Ovary (tissue), 9 donors: Measurements from ENCODE around the gene ADAMTS2. TPM values are rescaled to one million over a fixed set of nuclear protein-coding genes. Genes with fewer than 3 reads are reported as not detected.

ENCODE experiments used
- DNase-seq, 5 donors: peaks; one replicate each; pipeline ENCODE4 v3.0.0-alpha.2; 2019 to 2020
- H3K27ac ChIP-seq, 2 donors: fragments of 200-600 bp; one replicate each; pipeline versions ENCODE4 v1.5.1 to v1.8.0; 2019 to 2022
- H3K27me3 ChIP-seq: fragments of 200-600 bp; one replicate; pipeline ENCODE4 v1.8.0; 2022
- H3K36me3 ChIP-seq: fragments of 200-600 bp; sonication (generic); one replicate; pipeline ENCODE4 v1.5.1; 2019
- H3K4me1 ChIP-seq: one replicate; pipeline ENCODE4 v1.8.1; 2013; ENCODE audit warnings: mild to moderate bottlenecking, moderate library complexity; ENCODE audit not compliant: insufficient read depth
- H3K4me3 ChIP-seq: fragments of 200-600 bp; sonication (generic); one replicate; pipeline ENCODE4 v1.5.1; 2017
- H3K9me3 ChIP-seq, 2 donors: fragments of 200-600 bp in 1 of 2; sonication (generic) in 1 of 2; one replicate each; pipeline versions ENCODE4 v1.5.1 to v1.8.1; 2013 to 2019; ENCODE audit warnings: mild to moderate bottlenecking in 1 of 2, moderate library complexity in 1 of 2
- EP300 ChIP-seq: sonication (generic); formaldehyde crosslinking; IDR thresholded peaks from one replicate; pipeline ENCODE4 v1.6.1; 2017; ENCODE audit warnings: antibody characterized with exemption
- POLR2A ChIP-seq: fragments of 450-650 bp; IDR thresholded peaks from one replicate; pipeline ENCODE4 v1.6.1; 2017; ENCODE audit warnings: antibody characterized with exemption, mild to moderate bottlenecking, moderate library complexity
- WGBS, 3 donors: extraction: QIAGEN DNeasy Blood & Tissue Kit in 1 of 3; methylation state at CpG; one replicate each; pipeline versions ENCODE4 v1.1.5 to v1.1.7; 2013 to 2017; 5-methylcytosine and 5-hydroxymethylcytosine counted together
- intact Hi-C, 4 donors: fragments of 100-400 bp; cut with DNase I; formaldehyde crosslinking; loops; one replicate each; pipeline versions ENCODE4 v1.11.0 to v1.15.1; 2022 to 2023
- polyA plus RNA-seq, 2 donors: library from polyadenylated mRNA; stranded (reverse); fragments of 200-250 nt in 1 of 2; fragments of 350-450 nt in 1 of 2; fragmentation: Illumina TruSeq in 1 of 2; extraction: RNeasy Lipid Tissue Mini Kit (QIAGEN cat#74804) in 1 of 2; gene quantifications; one replicate each; pipeline ENCODE4 v1.2.3, GENCODE V29; 2013 to 2014
- total RNA-seq, 7 donors: library from RNA; depleted of rRNA in 2 of 7; stranded (reverse); fragments of >200 nt in 2 of 7; fragmentation: NEBNext Ultra II Directional in 3 of 7; extraction: Animal tissue kit (Norgen Biotek cat#: 25700) in 3 of 7; gene quantifications; one replicate each; pipeline versions ENCODE4 v1.1.0 to v1.2.4, GENCODE V29; 2016 to 2023
- TF ChIP-seq, protein P1 (sequence below), 3 donors: fragments of 450-650 bp in 2 of 3; fragments of 200-600 bp in 1 of 3; IDR thresholded peaks; one replicate each; pipeline versions ENCODE4 v1.5.1 to v1.8.0; 2016 to 2022; ENCODE audit warnings: antibody characterized with exemption in 3 of 3, mild to moderate bottlenecking in 1 of 3
- donor health status: DM: no; HTN: no; CAD: no; lungs with moderate emphysema.
- donor health status: DM: no; HTN: no; CAD: no.
- donor health status: Bipolar disorder and iron deficiency.
- donor health status: DM: yes; HTN: yes; CAD: no.
- donor health status: DM: no; HTN: no; CAD: no.
- donor health status: DM: yes; HTN: yes; CAD: no.

ADAMTS2 gene
- total and polyA plus RNA-seq, 9 donors = 7.9 to 31.8 (median 11.5) TPM

DNA sequence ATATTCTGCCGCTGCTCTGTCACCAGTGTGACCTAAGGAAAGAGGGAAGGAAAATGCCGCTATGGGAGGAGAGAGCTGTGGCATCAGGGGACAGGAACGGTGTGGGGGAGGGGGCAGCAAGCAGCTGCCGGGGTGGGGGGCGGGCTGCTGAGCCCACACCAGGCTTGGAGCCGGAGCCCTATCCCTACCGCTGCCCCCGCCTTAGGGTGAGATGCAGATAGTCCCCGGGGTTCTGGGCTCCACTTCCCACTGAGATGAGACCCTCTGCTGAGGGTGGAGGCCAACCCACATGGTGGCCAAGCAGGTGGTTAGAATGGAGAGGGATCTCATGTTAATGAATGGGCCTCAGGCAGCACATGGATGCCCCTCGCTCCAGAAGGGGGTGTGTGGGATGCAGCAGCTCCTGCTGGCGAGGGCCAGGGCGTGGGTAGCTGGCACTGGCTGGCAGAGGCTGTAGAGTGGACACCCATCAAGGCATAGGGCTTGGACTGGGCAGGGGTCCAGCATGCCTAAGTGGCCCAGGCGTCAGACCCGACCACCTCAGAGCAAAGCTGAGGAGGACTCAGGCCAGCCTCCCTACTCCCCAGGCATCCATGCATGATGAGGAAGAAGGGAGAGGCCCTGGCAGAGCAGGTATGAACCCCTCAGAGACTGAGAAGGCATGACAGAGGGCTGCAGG is 153.6 kb downstream of the ADAMTS2 start:
- 82 to 83% (median 83%) methylated on average over 14 of the region's 14 CpGs for WGBS, 3 donors
- Histone ChIP-seq H3K4me3 (no peak overlapping the region), H3K27me3 (no peaks in the 10 kb centered on the region), H3K27ac (no peak overlapping the region), H3K36me3 (no peaks in the 10 kb centered on the region), H3K9me3 (no peaks in the 10 kb centered on the region), H3K4me1 (peaks cover 7% of the 10 kb centered on the region)
- TF ChIP-seq EP300 = no peak
- TF ChIP-seq POLR2A = no peak
- TF ChIP-seq, protein P1, sequence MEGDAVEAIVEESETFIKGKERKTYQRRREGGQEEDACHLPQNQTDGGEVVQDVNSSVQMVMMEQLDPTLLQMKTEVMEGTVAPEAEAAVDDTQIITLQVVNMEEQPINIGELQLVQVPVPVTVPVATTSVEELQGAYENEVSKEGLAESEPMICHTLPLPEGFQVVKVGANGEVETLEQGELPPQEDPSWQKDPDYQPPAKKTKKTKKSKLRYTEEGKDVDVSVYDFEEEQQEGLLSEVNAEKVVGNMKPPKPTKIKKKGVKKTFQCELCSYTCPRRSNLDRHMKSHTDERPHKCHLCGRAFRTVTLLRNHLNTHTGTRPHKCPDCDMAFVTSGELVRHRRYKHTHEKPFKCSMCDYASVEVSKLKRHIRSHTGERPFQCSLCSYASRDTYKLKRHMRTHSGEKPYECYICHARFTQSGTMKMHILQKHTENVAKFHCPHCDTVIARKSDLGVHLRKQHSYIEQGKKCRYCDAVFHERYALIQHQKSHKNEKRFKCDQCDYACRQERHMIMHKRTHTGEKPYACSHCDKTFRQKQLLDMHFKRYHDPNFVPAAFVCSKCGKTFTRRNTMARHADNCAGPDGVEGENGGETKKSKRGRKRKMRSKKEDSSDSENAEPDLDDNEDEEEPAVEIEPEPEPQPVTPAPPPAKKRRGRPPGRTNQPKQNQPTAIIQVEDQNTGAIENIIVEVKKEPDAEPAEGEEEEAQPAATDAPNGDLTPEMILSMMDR (IDR thresholded peaks at IDR 0.05) = no peak
- intact Hi-C loops = no loop called here
- no peak for DNase-seq

DNA sequence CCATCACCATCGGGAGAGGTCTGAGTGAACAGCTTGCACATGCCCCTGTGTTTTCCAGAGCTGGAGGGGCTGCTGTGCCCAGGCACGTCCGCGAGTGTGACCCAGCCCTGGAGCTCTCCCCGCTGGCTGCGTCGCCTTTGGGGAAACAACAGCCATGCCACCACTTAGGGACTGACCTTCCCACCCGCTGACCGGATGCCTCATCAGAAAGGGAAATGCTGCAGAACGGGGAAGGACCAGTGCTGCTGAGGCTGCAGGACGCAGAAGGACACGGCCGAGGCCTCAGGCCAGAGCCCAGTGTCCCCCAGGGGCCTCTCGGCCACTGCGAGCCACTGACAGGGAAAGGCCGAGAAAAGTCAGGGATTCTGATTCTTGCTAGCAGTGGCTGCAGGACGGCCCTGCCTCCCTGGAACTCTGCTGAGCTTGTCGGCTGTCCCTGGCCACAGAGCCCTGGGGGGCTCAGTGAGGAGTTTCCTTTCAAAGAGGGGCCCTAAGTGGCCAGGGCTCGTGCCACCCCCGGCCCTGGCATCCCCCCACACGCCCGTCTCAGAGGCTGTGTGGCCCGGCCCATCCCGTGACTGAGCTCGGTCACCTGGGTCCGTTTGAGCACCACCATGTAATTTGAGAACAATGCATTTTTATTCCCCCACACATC is 154.3 kb downstream of the ADAMTS2 start:
- WGBS, 3 donors = 78 to 83% (median 79%) methylated on average over 26 of the region's 26 CpGs
- Histone ChIP-seq H3K4me1 (peaks cover 7% of the 10 kb centered on the region), H3K4me3 (no peak overlapping the region), H3K27me3 (no peaks in the 10 kb centered on the region), H3K36me3 (no peaks in the 10 kb centered on the region), H3K9me3 (no peaks in the 10 kb centered on the region), H3K27ac (no peak overlapping the region)
- intact Hi-C loops = no loop called here
- no peak for TF ChIP-seq POLR2A
- TF ChIP-seq, protein P1 (IDR thresholded peaks at IDR 0.05) = no peak
- no peak for TF ChIP-seq EP300
- no peak for DNase-seq

DNA sequence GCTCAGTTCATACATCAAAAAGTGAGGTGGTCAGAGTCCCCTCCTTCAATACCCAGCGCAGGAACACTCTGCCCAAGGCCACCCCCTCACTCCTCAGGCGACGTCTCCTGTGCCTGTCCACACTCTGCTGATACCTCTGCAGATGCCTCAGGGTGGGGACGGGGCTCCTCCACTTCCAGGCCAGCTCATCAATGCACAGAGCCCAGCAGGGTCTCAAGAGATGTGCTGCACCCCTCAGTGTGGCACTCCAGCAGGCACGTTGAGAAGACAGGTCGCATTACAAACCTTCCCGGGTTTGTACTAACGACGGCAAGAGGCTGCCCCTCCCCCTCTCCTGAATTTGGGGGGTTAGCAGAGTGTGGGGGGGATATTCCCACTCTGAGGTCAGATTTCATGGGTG is 156.6 kb downstream of the ADAMTS2 start:
- Histone ChIP-seq H3K4me1 (peaks cover 7% of the 10 kb centered on the region), H3K36me3 (no peaks in the 10 kb centered on the region), H3K27ac (no peak overlapping the region), H3K4me3 (no peak overlapping the region), H3K9me3 (no peaks in the 10 kb centered on the region), H3K27me3 (no peaks in the 10 kb centered on the region)
- intact Hi-C loops = no loop called here
- WGBS, 3 donors = 80 to 85% (median 84%) methylated on average over 9 of the region's 9 CpGs
- peak in 1 of 5 donors; percentile 2 for DNase-seq
- TF ChIP-seq POLR2A (no peak), EP300 (no peak)
- TF ChIP-seq, protein P1 (IDR thresholded peaks at IDR 0.05) = no peak

DNA sequence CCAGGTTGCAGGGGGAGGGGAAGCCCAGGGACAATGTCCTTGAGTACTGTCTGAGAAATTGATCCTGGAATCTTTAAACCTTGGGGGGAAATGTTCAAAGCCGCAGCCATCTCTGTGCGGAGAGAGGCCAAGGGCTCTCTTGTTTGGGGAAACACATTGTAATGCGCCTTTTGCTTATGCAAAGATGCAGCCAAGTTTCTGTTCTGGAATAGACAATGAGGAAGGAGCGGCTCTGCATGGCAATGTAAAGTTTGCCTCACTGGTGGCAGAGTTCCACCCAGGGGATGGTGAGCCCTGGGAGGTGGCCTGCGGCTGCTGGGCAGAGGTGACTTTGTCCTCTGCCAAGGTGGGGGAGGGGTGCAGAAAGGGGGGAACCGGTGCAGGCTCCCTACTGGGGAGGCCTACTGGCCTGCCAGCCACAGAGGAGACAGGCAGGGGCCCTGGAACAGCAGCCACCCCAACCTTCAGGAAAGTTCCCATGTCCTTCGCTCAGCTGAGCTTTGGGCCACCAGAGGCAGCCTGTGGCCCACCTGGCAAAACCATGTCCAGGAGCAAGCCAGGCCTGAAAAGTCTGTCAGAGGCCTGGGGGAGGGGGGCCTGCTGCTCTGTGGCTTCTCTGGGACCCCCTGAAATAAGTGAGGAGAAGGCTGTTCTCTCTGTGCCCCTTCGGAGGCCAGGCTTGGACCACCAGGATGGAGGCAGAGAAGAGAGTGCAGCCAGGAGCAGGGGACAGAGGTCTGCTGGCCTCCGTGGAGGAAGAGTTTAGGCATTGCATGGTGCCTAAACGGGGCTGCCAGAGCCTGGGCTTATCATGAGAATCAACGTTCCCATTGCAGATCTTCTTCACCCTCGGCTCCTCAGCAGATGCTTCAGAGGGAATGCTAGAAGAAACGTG is 157.3 kb downstream of the ADAMTS2 start:
- intact Hi-C loops = no loop called here
- no peak overlapping the region for H3K27ac ChIP-seq
- no peak for DNase-seq
- H3K36me3 ChIP-seq = no peaks in the 10 kb centered on the region
- no peaks in the 10 kb centered on the region for H3K9me3 ChIP-seq
- H3K27me3 ChIP-seq = no peaks in the 10 kb centered on the region
- 48 to 75% (median 55%) methylated on average over 13 of the region's 13 CpGs for WGBS, 3 donors
- H3K4me1 ChIP-seq = peaks cover 6% of the 10 kb centered on the region
- TF ChIP-seq POLR2A (no peak), EP300 (no peak)
- TF ChIP-seq, protein P1 (IDR thresholded peaks at IDR 0.05) = no peak
- no peak overlapping the region for H3K4me3 ChIP-seq
